Fibroblast of pulmonary artery (primary cell): ENCODE measurements around the gene KDM2B.
A peak's percentile ranks its signal among the peaks of the same experiment; 100 is the strongest.

Experiments
- DNase-seq: peaks from one replicate; pipeline ENCODE4 v3.0.0-alpha.2; 2010; ENCODE audit warnings: low read depth
- H3K4me3 ChIP-seq: replicated peaks from 2 replicates; pipeline ENCODE4 v1.5.1; 2011; ENCODE audit warnings: low read depth, mild to moderate bottlenecking, control low read depth, low read length, moderate library complexity
- TF ChIP-seq, protein P1 (sequence below): IDR thresholded peaks from 2 replicates; pipeline ENCODE4 v1.5.1; 2011; ENCODE audit warnings: mild to moderate bottlenecking, control low read depth, low read length, inconsistent platforms; ENCODE audit errors: missing control alignments

KDM2B gene

DNA sequence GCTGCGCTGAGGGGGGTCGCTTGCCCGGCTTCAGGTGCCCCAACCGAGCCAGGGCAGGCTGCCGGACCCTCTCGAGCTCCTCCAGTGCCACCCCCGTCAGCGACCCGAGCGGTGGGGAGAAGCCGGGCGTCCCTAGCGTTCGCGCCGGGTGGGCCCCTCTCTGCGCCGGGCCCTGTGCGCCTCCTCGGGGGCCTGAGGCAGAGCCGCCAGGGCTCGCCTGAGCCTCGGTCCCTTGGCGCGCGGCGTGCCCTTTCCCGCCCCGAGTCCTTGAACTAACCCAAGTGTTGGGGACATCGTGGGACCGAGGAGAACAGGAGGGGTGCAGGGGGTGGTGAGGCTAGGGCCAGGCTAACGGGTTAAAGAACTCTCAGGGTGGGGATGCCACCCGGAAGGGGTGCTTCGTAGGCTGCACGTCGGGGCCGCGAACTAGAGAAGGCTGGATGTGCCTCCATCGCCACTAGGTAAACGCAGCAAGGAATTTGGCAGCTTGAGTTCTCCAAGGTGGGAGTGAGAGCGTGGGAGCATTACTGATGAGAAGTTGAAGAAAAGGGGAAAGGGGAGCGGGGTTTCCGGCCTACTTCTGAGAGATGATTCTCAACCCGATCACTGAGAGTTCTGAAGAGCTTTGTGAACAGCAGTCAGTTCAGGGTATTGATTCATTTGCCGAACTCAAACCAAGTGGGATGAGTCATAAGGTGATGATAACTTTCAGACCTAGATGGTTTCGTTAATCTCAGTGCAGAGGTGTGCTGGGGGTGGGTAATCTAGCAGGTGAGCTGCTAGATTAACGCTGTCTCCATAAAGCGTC is 180.3 kb downstream of the KDM2B start:
- H3K4me3 ChIP-seq, result peak overlapping the region; percentile 91
- DNase-seq, result peak; percentile 30
- TF ChIP-seq, protein P1, sequence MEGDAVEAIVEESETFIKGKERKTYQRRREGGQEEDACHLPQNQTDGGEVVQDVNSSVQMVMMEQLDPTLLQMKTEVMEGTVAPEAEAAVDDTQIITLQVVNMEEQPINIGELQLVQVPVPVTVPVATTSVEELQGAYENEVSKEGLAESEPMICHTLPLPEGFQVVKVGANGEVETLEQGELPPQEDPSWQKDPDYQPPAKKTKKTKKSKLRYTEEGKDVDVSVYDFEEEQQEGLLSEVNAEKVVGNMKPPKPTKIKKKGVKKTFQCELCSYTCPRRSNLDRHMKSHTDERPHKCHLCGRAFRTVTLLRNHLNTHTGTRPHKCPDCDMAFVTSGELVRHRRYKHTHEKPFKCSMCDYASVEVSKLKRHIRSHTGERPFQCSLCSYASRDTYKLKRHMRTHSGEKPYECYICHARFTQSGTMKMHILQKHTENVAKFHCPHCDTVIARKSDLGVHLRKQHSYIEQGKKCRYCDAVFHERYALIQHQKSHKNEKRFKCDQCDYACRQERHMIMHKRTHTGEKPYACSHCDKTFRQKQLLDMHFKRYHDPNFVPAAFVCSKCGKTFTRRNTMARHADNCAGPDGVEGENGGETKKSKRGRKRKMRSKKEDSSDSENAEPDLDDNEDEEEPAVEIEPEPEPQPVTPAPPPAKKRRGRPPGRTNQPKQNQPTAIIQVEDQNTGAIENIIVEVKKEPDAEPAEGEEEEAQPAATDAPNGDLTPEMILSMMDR, result no peak

DNA sequence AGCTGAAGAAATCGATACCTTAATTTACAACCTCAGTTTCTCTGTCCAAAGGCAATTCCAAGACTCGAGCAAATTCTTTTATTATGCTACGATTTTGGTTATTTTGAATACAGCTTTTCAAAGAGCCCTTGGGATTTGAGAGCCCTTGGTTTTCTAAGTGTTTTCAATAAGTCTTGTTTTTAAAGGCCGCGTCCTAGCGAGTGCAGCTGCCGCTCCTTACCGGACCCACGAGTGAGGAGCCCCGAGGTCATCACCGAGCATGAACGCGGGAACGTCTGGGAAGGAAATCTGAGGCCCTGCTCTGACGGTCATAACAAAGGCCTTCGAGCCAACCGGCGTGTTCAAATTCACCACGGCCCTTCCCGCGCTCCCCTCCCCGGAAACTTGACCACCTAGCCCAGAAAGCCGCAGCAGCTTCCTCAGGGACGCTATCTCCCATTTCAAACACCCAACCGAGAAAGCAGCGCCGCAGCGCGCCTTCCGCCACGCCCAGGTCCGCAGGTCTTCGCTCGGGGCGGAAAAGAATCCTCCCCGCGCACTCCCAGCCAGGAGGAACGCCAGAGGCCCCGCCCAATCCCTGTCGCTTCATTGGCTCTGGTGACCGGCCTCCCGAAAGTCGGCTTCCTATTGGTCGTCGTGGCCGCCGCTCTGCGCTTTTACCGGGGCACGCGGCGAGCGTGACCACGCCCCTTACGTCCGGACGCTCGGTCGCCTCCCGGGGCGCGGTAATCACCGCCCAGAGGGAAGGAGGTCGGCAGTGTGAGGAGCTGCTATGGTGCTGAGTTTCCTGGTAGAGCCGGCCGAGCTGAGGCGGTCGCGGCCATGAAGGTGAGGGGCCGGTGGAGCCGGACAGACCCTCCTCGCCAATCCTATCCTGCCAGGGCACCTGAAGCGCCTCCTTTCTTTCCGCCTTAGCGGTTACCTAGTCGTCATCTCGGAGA is 181.2 kb downstream of the KDM2B start, which contains the start of gene RNF34:
RNF34 (plus strand) TSS at position 728 of the 941 bp plus-strand sequence; CDS start at position 823, 95 bp downstream.
- H3K4me3 ChIP-seq, result peak within 1 kb of the TSS; percentile 91
- TF ChIP-seq, protein P1, result no peak

DNA sequence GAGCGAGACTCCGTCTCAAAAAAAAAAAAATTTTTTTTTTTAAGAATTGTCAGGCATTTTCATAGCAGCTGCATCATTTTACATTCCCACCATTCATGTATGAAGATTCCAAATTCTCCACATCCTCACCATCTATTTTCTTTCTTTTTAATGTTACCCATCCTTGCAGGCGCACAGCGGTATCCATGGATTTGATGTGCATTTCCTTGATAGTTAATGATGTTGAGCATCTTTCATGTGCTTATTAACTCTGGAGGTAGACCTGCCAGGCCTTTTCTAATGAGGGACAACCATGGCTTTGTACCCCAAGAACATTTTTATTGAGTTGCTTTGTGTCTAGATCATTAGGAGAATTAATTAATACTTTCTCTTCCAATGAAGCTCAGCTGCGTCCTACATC is 182.5 kb downstream of the KDM2B start:
- no peak overlapping the region for H3K4me3 ChIP-seq
- TF ChIP-seq, protein P1, result no peak

More for the DNA sequence above, 181.2 kb downstream of the KDM2B start, which contains the start of gene RNF34:
- peak; percentile 98 for DNase-seq

DNA sequence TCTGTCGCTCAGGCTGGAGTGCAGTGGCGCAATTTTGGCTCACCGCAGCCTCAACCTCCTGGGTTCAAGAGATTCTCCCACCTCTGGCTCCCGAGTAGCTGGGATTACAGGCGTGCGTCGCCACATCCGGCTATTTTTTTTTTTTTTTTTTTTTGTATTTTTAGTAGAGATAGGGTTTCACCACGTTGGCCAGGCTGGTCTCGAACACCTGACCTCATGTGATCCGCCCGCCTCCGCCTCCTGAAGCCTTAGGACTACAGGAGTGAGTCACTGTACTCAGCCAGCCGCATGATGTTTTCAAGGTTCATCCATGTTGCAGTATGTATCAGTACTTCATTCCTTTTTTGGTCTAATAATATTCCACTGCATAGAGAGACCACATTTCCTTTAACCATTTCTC is 183.3 kb downstream of the KDM2B start:
- DNase-seq, result no peak
- H3K4me3 ChIP-seq, result no peak overlapping the region
- TF ChIP-seq, protein P1, result no peak

More for the DNA sequence above, 182.5 kb downstream of the KDM2B start:
- DNase-seq, result no peak

DNA sequence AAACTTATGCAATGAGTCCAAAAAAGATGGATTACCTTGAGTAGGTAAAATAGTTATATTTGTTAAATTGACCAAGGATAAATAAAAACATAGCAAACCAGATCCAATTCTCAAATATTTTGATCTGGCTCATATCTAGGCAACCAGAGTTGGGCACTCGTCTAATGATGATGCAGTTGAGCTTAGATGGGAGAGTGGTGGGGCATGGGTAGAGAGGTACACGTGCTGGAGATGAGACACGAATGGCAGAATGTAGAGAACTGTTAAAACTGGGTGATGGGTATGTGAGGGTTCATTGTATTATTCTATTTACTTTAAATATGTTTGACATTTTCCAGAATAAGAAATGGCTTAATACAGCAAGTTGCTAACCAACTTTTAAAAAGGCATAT is 188.5 kb downstream of the KDM2B start:
- H3K4me3 ChIP-seq, result no peak overlapping the region
- TF ChIP-seq, protein P1, result no peak
- no peak for DNase-seq

DNA sequence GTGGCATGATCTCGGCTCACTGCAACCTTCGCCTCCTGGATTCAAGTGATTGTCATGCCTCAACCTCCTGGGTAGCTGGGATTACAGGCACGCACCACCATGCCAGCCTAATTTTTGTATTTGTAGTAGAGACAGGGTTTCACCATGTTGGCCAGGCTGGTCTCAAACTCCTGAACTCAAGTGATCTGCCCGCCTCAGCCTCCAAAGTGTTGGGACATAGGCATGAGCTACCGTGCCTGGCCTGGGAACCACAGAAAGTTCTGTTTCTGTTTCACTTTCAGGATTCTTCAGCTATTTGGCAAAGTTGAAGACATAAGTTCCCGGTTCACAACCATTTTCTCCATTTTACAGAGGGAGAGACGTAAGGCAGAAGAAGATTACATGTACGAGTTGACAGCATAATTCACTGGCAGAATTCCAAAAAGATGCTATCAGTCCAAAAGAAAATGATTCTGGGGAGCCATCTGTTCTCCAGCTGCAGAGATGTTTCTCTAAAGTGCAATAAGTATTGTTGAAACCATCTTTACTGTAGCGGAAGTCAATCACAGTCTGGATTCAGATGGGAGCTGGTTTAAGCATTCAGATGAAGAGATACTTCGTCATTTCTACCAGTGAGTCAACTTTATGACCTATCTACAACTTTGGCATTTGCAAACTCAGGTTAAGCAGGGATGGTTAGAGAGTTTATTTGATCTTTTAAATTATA is 189.1 kb downstream of the KDM2B start:
- peak overlapping the region; percentile 38 for H3K4me3 ChIP-seq
- TF ChIP-seq, protein P1, result no peak
- peak; percentile 73 for DNase-seq
